MCF 10A (cell line): Measurements from ENCODE around the gene CPNE5. TPM values are rescaled to one million over a fixed set of nuclear protein-coding genes. Genes with fewer than 3 reads are reported as not detected.

Experiments used
- BruUV-seq: library from RNA; stranded (reverse); fragments of 400-500 nt; replicated peaks from 2 replicates; lab custom pipeline; 2021; lab: Mats Ljungman, UMichigan
- CTCF ChIA-PET: fragments of 300-600 bp; sonication (Branson Sonifier 250); formaldehyde crosslinking; extraction: SDS; loops from one replicate; lab custom pipeline; 2021; ENCODE audit warnings: antibody characterized with exemption, inconsistent platforms; lab: Yijun Ruan, JAX
- POLR2A ChIA-PET: fragments of 300-600, 350-650 bp; sonication (Branson Sonifier 250); formaldehyde crosslinking; extraction: SDS; loops from one replicate; lab custom pipeline; 2020; ENCODE audit warnings: antibody characterized with exemption, inconsistent platforms; lab: Yijun Ruan, JAX
- DNase-seq: peaks from one replicate; pipeline ENCODE4 v3.0.0-alpha.2; 2018; ENCODE audit not compliant: unreplicated experiment
- H3K27ac Mint-ChIP-seq: one replicate; pipeline ENCODE4 v1.8.0; 2022; ENCODE audit warnings: mild to moderate bottlenecking, low read depth, mixed read lengths; ENCODE audit not compliant: unreplicated experiment
- H3K27me3 Mint-ChIP-seq: one replicate; pipeline ENCODE4 v1.8.0; 2022; ENCODE audit warnings: mixed read lengths; ENCODE audit not compliant: insufficient read depth, unreplicated experiment
- H3K36me3 Mint-ChIP-seq: one replicate; pipeline ENCODE4 v1.8.0; 2022; ENCODE audit warnings: mild to moderate bottlenecking, moderate library complexity, mixed read lengths; ENCODE audit not compliant: insufficient read depth, unreplicated experiment
- H3K4me1 Mint-ChIP-seq: one replicate; pipeline ENCODE4 v1.8.0; 2022; ENCODE audit warnings: mixed read lengths; ENCODE audit not compliant: insufficient read depth, unreplicated experiment
- H3K4me3 Mint-ChIP-seq: one replicate; pipeline ENCODE4 v1.8.0; 2022; ENCODE audit warnings: mild to moderate bottlenecking, moderate library complexity, mixed read lengths; ENCODE audit not compliant: unreplicated experiment
- H3K9me3 Mint-ChIP-seq: one replicate; pipeline ENCODE4 v1.8.0; 2022; ENCODE audit warnings: mixed read lengths; ENCODE audit not compliant: unreplicated experiment
- CTCF ChIP-seq: fragments of 200-600 bp; IDR thresholded peaks from one replicate; pipeline ENCODE4 v1.8.0; 2022; ENCODE audit warnings: antibody characterized with exemption, mild to moderate bottlenecking; ENCODE audit not compliant: unreplicated experiment
- intact Hi-C: fragments of 100-400 bp; cut with micrococcal nuclease; formaldehyde crosslinking; loops from 2 replicates; pipeline ENCODE4 v1.14.1; 2022
- total RNA-seq: library from RNA; stranded (reverse); gene quantifications from 2 replicates; pipeline ENCODE4 v1.2.3, GENCODE V29; 2022

The CPNE5 gene
- total RNA-seq, 1 experiment from 2014 or later, result not detected

- no peak for DNase-seq
- ChIA-PET CTCF (interaction anchor here (0.6 to 2.5 kb wide), 3 partner anchors 34 to 68 kb away, joined by 4 to 12 read pairs (median 6); no protein-coding TSS in a partner anchor), POLR2A (interaction anchor here (17.5 kb wide), 1 partner anchor 23 kb away, joined by 495 read pairs; no protein-coding TSS in a partner anchor)
- TF ChIP-seq CTCF, result no peak
- Mint-ChIP-seq H3K27ac (peak overlapping the region; percentile 36), H3K4me3 (no peak overlapping the region), H3K36me3 (peaks cover 35% of the 10 kb centered on the region), H3K27me3 (no peaks in the 10 kb centered on the region), H3K4me1 (peaks cover 25% of the 10 kb centered on the region), H3K9me3 (no peaks in the 10 kb centered on the region)
- no TSS peak for BruUV-seq
- intact Hi-C loops, result no loop called here
Measured at GRCh38 chr6:36691011-36691410, 148.2 kb downstream of the CPNE5 start.

Other genes with a start within 250 kb of the CPNE5 start
- gene SRSF3, start 245.1 kb downstream of the CPNE5 start, total RNA-seq, result 364 and 479 TPM in 2 replicates
- gene CDKN1A, start 160.7 kb downstream of the CPNE5 start, total RNA-seq, result 407 and 489 TPM in 2 replicates
- 0.09 TPM in 1 of 2 replicates, not detected in the other for gene RAB44, start 141.6 kb downstream of the CPNE5 start, total RNA-seq
- 53.6 and 54.9 TPM in 2 replicates for gene PPIL1, start 35.4 kb upstream of the CPNE5 start, total RNA-seq
- gene C6orf89, start 46.5 kb upstream of the CPNE5 start, total RNA-seq, result 36.9 and 43.1 TPM in 2 replicates
- not detected in 2 replicates for gene PI16, start 115.3 kb upstream of the CPNE5 start, total RNA-seq
- gene MTCH1, start 146.8 kb upstream of the CPNE5 start, total RNA-seq, result 74.9 and 78.2 TPM in 2 replicates
- not detected in 2 replicates for gene FGD2, start 166.2 kb upstream of the CPNE5 start, total RNA-seq